ENCODE data around the gene INHA. TPM values are rescaled to one million over a fixed set of nuclear protein-coding genes. Genes with fewer than 3 reads are reported as not detected.

The INHA gene, protein sequence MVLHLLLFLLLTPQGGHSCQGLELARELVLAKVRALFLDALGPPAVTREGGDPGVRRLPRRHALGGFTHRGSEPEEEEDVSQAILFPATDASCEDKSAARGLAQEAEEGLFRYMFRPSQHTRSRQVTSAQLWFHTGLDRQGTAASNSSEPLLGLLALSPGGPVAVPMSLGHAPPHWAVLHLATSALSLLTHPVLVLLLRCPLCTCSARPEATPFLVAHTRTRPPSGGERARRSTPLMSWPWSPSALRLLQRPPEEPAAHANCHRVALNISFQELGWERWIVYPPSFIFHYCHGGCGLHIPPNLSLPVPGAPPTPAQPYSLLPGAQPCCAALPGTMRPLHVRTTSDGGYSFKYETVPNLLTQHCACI
- under 1 TPM in 1 of 2 donors, not detected in 1; 0.34 TPM for total RNA-seq

DNA sequence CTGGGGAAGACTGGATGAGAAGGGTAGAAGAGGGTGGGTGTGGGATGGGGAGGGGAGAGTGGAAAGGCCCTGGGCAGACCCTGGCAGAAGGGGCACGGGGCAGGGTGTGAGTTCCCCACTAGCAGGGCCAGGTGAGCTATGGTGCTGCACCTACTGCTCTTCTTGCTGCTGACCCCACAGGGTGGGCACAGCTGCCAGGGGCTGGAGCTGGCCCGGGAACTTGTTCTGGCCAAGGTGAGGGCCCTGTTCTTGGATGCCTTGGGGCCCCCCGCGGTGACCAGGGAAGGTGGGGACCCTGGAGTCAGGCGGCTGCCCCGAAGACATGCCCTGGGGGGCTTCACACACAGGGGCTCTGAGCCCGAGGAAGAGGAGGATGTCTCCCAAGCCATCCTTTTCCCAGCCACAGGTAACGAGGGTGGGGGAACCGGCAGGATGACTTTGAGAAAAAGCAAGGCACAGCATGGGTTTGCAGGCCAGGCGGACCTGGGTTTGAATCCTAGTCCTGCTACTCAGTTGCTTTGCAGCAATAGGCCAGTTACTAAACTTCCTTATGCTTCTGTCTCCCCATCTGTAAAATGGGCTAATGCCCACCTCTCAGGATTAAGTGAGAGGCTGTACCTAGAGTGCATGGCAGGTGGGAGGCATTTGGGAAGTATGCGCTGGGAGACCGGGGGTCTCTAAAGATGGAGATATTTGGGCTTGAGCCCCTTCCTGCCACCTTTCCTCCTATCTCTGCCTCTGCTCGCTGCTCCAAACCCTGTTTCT is at the start of gene INHA:
Gene INHA, plus strand, starts transcription at position 74 of the 765 bp plus-strand sequence. Its CDS starts 65 bp downstream, at position 139.

DNA sequence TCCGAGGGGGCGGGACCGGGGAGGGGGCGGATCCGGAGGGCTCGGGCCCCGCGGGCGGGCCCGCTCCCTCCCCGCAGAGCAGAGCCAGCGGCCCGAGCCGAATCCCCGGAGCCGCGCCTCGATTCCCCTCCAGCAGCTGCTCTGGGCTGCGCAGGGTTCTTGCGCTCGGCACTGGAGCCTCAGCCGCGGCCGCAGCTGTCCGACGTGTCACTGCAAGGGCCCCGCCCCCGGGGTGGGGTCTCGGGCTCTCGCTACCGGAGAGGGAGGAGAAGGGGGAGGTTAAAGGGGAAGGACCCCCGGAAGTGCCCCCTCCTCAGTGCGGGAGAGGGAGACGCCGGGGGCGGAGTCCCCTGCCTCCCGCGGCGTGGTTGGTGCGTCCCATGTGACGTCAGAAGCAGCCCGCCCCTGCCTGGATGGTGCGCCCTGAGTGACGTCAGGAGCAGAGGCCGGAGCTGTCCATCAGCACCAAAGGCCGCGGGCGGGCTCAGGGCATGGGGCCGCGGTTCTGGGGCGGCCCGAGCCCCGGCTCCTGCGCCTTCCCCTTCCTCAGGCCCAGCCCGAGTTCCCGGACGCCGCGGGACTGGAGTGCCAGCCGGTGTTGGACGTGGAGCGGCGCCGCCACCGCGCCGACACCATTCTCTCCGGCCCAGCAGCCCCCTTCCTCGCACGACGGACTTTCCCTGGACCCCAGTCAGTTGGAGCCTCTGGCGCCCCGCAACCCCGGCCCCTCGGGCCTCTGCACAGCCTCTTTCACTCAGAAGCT is 28.3 kb upstream of the INHA start, which contains the start of the genes CHPF and TMEM198:
Gene CHPF, minus strand, starts transcription at position 214 of the 763 bp plus-strand sequence. CDS start 271 bp downstream, outside the sequence.
Gene TMEM198, plus strand, starts transcription at position 433 of the 763 bp plus-strand sequence. CDS start 700 bp downstream, outside the sequence.

DNA sequence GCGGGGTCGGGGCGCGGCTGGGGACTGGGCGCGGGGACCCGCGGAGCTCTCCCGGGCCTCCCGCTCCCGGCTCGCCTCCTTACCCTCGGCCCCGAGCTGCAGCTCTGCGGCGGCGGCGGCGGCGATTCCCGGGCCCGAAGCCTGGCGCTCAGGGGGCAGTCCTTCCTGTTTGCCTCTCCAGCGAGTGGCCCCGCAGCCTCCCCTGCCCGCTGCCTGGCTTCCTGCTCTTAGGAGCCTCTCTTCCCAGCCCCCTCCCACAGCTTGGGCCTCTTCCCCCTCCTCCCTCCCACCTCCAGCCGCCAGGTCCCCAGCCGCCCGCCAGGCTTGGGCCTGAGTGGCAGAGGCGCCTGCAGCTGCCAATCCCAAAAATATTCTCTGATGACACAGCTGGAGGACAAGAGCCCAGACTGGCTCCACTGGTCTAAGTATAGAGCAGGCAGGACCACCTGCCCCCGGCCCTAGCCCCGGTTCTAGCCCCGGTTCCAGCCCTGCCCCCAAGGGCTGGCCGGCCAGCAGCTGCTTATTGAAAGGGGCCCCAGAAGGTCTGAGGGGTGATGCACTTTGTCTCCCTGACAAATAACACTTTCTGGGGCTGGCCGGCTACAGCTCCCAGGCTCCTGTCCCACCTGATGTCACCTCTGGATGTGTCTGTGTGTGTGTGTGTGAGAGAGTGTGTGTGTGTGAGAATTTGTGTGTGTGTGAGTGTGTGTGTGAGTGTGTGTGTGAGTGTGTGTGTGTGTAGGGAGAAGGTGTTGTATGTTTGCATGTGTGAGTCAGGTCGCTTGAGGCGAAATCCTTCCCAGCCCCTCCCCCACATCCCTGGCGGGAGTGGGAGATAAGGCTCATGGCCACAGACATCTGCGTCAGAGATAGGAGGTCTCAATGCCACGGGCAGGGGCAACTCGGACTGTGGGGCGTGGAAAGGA is 536 bp upstream of the INHA start, which contains the start of gene OBSL1:
Gene OBSL1, minus strand, starts transcription at position 229 of the 926 bp plus-strand sequence. CDS start 307 bp downstream, outside the sequence.

DNA sequence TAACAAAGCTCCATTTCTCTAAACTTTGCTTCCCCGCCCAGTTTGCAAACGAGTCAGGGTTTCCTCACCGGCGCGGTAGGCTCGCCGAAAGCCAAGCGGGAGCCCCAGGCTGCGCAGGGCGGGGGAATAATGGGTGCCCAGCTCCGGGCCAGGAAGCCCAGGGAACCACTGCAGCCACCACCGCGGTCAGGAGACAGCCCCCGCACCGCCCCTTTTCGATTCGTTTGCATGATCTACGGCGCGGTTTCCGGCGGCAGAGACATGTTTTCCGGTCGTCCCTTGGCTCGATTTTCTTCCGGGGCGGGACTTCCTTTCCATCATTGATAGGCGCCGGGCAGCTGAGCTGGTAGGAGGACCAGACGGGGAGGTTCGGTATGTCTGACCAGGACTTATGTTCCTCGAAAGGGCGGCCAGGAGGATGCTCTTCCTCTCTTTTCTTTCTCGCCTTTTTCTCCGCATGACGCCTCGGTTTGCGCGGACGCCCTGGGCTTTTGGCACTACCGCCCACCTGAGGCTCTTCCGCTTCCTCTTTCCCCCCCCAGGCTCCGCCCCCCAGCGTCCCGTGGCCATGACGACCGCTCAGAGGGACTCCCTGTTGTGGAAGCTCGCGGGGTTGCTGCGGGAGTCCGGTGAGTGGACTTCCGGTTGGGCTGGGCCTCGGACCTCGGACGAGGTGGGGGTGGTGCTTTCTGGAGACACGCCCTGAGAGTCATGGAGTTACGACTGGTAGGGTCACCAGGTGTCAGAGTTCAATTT is 25.6 kb downstream of the INHA start, which contains the start of gene STK11IP:
Gene STK11IP, plus strand, starts transcription at position 306 of the 756 bp plus-strand sequence. Its CDS starts 263 bp downstream, at position 569.

Small RNA genes within 50 kb of the gene (small RNA-seq; reads per million reads assigned to genes)
- gene MIR3132 (0 reads per million in 2 donors), gene RN7SKP213 (0 to 0.04 reads per million in 2 donors)

Other genes with a start within 250 kb of the INHA start
- gene RESP18, start 239.6 kb upstream of the INHA start, total RNA-seq, result not detected
- gene DNPEP, start 184.4 kb upstream of the INHA start, total RNA-seq, result 10 to 100 TPM; 70.2 to 72.6 TPM
- gene DES, start 153.9 kb upstream of the INHA start, total RNA-seq, result not detected
- under 1 TPM; under 0.01 to 0.33 TPM for gene SPEG, start 137.5 kb upstream of the INHA start, total RNA-seq
- gene GMPPA, start 73.4 kb upstream of the INHA start, total RNA-seq, result 10 to 100 TPM; 36.8 to 58.3 TPM
- gene ASIC4, start 57.8 kb upstream of the INHA start, total RNA-seq, result not detected
- gene CHPF, start 28.5 kb upstream of the INHA start, total RNA-seq, result 100 to 1,000 TPM; 219 to 234 TPM
- gene TMEM198, start 28.3 kb upstream of the INHA start, total RNA-seq, result 1 to 10 TPM; 4.3 to 6.5 TPM
- gene OBSL1, start 771 bp upstream of the INHA start, total RNA-seq, result 10 to 100 TPM; 52.6 to 55.7 TPM
- gene STK11IP, start 25.5 kb downstream of the INHA start, total RNA-seq, result 10 to 100 TPM; 15.0 to 19.6 TPM
- 1 to 10 TPM; 3.3 to 4.1 TPM for gene SLC4A3, start 55.3 kb downstream of the INHA start, total RNA-seq

Measured in melanocyte of skin (primary cell).